K562 (cell line): ENCODE measurements around the gene ANKRD44. TPM values are rescaled to one million over a fixed set of nuclear protein-coding genes. Genes with fewer than 3 reads are reported as not detected.

Experiments
- ATAC-seq: fragments of 200-7000 bp; cut with Tn5 transposase; 3 replicates; pipeline ENCODE4 v1.9.1; 2020; ENCODE audit warnings: moderate library complexity
- BruUV-seq: library from RNA; stranded (reverse); fragments of 400-500 nt; replicated peaks from 2 replicates; lab custom pipeline; 2021; lab: Mats Ljungman, UMichigan
- CTCF ChIA-PET: fragments of 300-600 bp; formaldehyde crosslinking; extraction: SDS; loops from one replicate; lab custom pipeline; 2021; ENCODE audit warnings: low intra/inter-chr PET ratio; lab: Yijun Ruan, JAX
- POLR2A ChIA-PET: fragments of 300-600, 350-650 bp; sonication (Branson Sonifier 250); formaldehyde crosslinking; extraction: SDS; loops from one replicate; lab custom pipeline; 2021; ENCODE audit warnings: antibody characterized with exemption, inconsistent platforms; lab: Yijun Ruan, JAX
- DNase-seq, 4 experiments: peaks; one replicate each; pipeline versions ENCODE4 v3.0.0 to v3.0.0-alpha.2; 2011 to 2018; ENCODE audit warnings: low spot score in 3 of 4, mixed read lengths in 3 of 4; ENCODE audit errors: extremely low read depth in 1 of 4
- FAIRE-seq: peaks from 2 replicates; lab custom pipeline; 2011; peaks lifted over from hg19 to GRCh38; lab: Jason Lieb, UNC
- H2AFZ ChIP-seq: 2 replicates; pipeline ENCODE4 v1.6.0; 2011; ENCODE audit warnings: low read depth, low read length, control low read depth, inconsistent platforms
- H3K27ac ChIP-seq: fragments of 200-600 bp; 3 replicates; pipeline ENCODE4 v1.8.0; 2011; ENCODE audit warnings: low read depth, mild to moderate bottlenecking, control low read depth, inconsistent platforms, low read length, moderate library complexity, mixed read lengths; ENCODE audit errors: extremely low read depth
- H3K27me3 ChIP-seq, 2 experiments: fragments of 300-600 bp in 1 of 2; 2 replicates in 1 of 2; 3 replicates in 1 of 2; pipeline versions ENCODE4 v1.6.0 to v1.8.0; 2011; ENCODE audit warnings: inconsistent platforms in 2 of 2, low read length in 2 of 2, mild to moderate bottlenecking in 1 of 2, mixed read lengths in 1 of 2, moderate library complexity in 1 of 2; ENCODE audit not compliant: control insufficient read depth in 2 of 2, insufficient read depth in 2 of 2
- H3K36me3 ChIP-seq: fragments of 300-600 bp; 3 replicates; pipeline ENCODE4 v1.8.0; 2011; ENCODE audit warnings: mild to moderate bottlenecking, low read length, inconsistent platforms; ENCODE audit not compliant: control insufficient read depth, insufficient read depth
- H3K4me1 ChIP-seq, 2 experiments: fragments of 200-600 bp in 1 of 2; replicated peaks in 1 of 2; 2 replicates in 1 of 2; 3 replicates in 1 of 2; pipeline versions ENCODE4 v1.5.1 to v1.8.0; 2011; ENCODE audit warnings: inconsistent platforms in 2 of 2, low read length in 2 of 2, mild to moderate bottlenecking in 1 of 2, mixed read lengths in 1 of 2, moderate library complexity in 1 of 2; ENCODE audit not compliant: control insufficient read depth in 2 of 2, insufficient read depth in 2 of 2
- H3K4me2 ChIP-seq: 2 replicates; pipeline ENCODE4 v1.6.1; 2011; ENCODE audit warnings: low read length, control low read depth, inconsistent platforms, mixed read lengths; ENCODE audit not compliant: insufficient read depth
- H3K4me3 ChIP-seq: fragments of 200-600 bp; sonication (generic), shearing (Covaris generic); 2 replicates; pipeline ENCODE4 v1.5.1; 2016; ENCODE audit warnings: control low read depth, inconsistent platforms
- H3K79me2 ChIP-seq: fragments of 200-600 bp; 3 replicates; pipeline ENCODE4 v1.8.0; 2011; ENCODE audit warnings: low read length, inconsistent platforms; ENCODE audit not compliant: control insufficient read depth, insufficient read depth
- H3K9ac ChIP-seq, 2 experiments: 2 replicates each; pipeline versions ENCODE4 v1.6.0 to v1.6.1; 2011; ENCODE audit warnings: low read depth in 2 of 2, low read length in 2 of 2, control low read depth in 1 of 2, inconsistent platforms in 1 of 2, mild to moderate bottlenecking in 1 of 2, mixed read lengths in 1 of 2; ENCODE audit not compliant: insufficient read depth in 1 of 2
- H3K9me1 ChIP-seq: one replicate; pipeline ENCODE4 v1.6.0; 2011; ENCODE audit warnings: inconsistent platforms, mild to moderate bottlenecking, low read length, moderate library complexity; ENCODE audit not compliant: control insufficient read depth, insufficient read depth
- H3K9me3 ChIP-seq: replicated peaks from 2 replicates; pipeline ENCODE4 v1.5.1; 2011; ENCODE audit warnings: low read depth, low read length, inconsistent platforms; ENCODE audit not compliant: control insufficient read depth, insufficient read depth
- H4K20me1 ChIP-seq: replicated peaks from 2 replicates; pipeline ENCODE4 v1.6.1; 2011; ENCODE audit warnings: low read length, inconsistent platforms, mixed read lengths; ENCODE audit not compliant: control insufficient read depth, insufficient read depth
- HNRNPH1 ChIP-seq: fragments of 200-400 bp; formaldehyde crosslinking; optimal IDR thresholded peaks from 2 replicates; pipeline ENCODE3; 2017; ENCODE audit warnings: low read depth, mild to moderate bottlenecking, low read length, moderate library complexity
- SAP30 ChIP-seq: fragments of 200-600 bp; sonication (generic); IDR thresholded peaks from 2 replicates; pipeline ENCODE4 v1.6.1; 2012; ENCODE audit warnings: borderline replicate concordance, low read depth, mild to moderate bottlenecking, moderate library complexity, low read length, control low read depth, inconsistent platforms; ENCODE audit not compliant: insufficient read depth, poor library complexity, severe bottlenecking
- ZBED1 ChIP-seq: IDR thresholded peaks from 2 replicates; pipeline ENCODE4 v1.6.1; 2014
- ZBTB34 ChIP-seq: fragments of 250-450 bp; sonication (Bioruptor Pico); IDR thresholded peaks from 2 replicates; pipeline ENCODE4 v1.8.0; 2021; ENCODE audit warnings: mild to moderate bottlenecking, moderate library complexity
- ZBTB40 ChIP-seq, 2 experiments: fragments of 450-650 bp in 1 of 2; sonication (generic) in 1 of 2; formaldehyde crosslinking in 1 of 2; IDR thresholded peaks; 2 replicates each; pipeline versions ENCODE4 v1.7.1 to v1.9.0; 2016 to 2022; ENCODE audit warnings: inconsistent platforms in 1 of 2, mild to moderate bottlenecking in 1 of 2, missing genetic modification reagents in 1 of 2
- ZBTB5 ChIP-seq: fragments of 450-650 bp; IDR thresholded peaks from 2 replicates; pipeline ENCODE4 v1.6.1; 2017; ENCODE audit warnings: antibody characterized with exemption
- WGBS: fragments of 100-300 bp; shearing (Covaris generic); methylation state at CpG from one replicate; pipeline ENCODE4 v1.1.6; 2016; ENCODE audit warnings: low coverage, mixed read lengths; ENCODE audit not compliant: insufficient coverage; ENCODE audit errors: missing lambda C conversion rate; 5-methylcytosine and 5-hydroxymethylcytosine counted together
- in situ Hi-C: fragments of 300-500 bp; cut with MboI; formaldehyde crosslinking; loops from 4 replicates; pipeline ENCODE4 v1.15.0; 2018; ENCODE audit warnings: inconsistent platforms, mixed read lengths
- intact Hi-C: fragments of 100-400 bp; cut with micrococcal nuclease; formaldehyde crosslinking; loops from 2 replicates; pipeline ENCODE4 v1.14.2; 2022
- polyA plus RNA-seq, 8 experiments: library from polyadenylated mRNA; depleted of rRNA in 4 of 8; stranded (reverse) in 5 of 8; unstranded in 3 of 8; fragments of >200 nt; fragmentation: Nextera tagmentation in 2 of 8; fragmentation: Illumina TruSeq in 1 of 8; extraction: Ambion mirVana in 2 of 8; extraction: Trizol in 1 of 8; gene quantifications; 2 replicates each; pipeline versions ENCODE4 v1.2.1 to v1.2.3, GENCODE V29; 2011 to 2014; ENCODE audit warnings: inconsistent platforms in 1 of 8, missing spikeins in 1 of 8
- total RNA-seq, 7 experiments: library from RNA; depleted of rRNA in 6 of 7; stranded (reverse); fragments of >200 nt in 6 of 7; fragmentation: Illumina TruSeq in 2 of 7; extraction: Trizol in 2 of 7; gene quantifications; 2 replicates each; pipeline versions ENCODE4 v1.2.1 to v1.2.3, GENCODE V29; 2011 to 2021; ENCODE audit warnings: low replicate concordance in 1 of 7
- TF ChIP-seq, protein P1 (sequence below): sonication (generic); formaldehyde crosslinking; IDR thresholded peaks from 2 replicates; pipeline ENCODE4 v1.8.1; 2022; ENCODE audit warnings: missing genetic modification reagents

The ANKRD44 gene
- total and polyA plus RNA-seq, 9 of the 15 experiments (the other 6 are each of a cell fraction or from before 2014, with no cell fraction given), result 0.03 to 0.64 (median 0.07) TPM; not detected in 3

GRCh38 chr2:197235711-197236110 is 74.9 kb downstream of the ANKRD44 start:
- Histone ChIP-seq H3K4me1 (no peaks in the 10 kb centered on the region; a peak in 1 of 5 replicates), H3K9me3 (no peaks in the 10 kb centered on the region), H4K20me1 (no peaks in the 10 kb centered on the region), H2AFZ (no peak overlapping the region), H3K9me1 (no peaks in the 10 kb centered on the region), H3K9ac (no peak overlapping the region), H3K4me2 (no peak overlapping the region), H3K4me3 (no peak overlapping the region), H3K27ac (no peak overlapping the region), H3K36me3 (no peaks in the 10 kb centered on the region), H3K79me2 (no peaks in the 10 kb centered on the region), H3K27me3 (no peaks in the 10 kb centered on the region; a peak in 2 of 5 replicates)
- BruUV-seq, result no TSS peak
- CTCF ChIA-PET, result no interaction called here
- intact Hi-C loops, result no loop called here
- WGBS, result 0% methylated on average over 3 of the region's 3 CpGs
- no peak for ATAC-seq
- in situ Hi-C loops, result no loop called here
- no peak for FAIRE-seq
- POLR2A ChIA-PET, result no interaction called here
- DNase-seq, result no peak
- TF ChIP-seq ZBTB40 (IDR thresholded peaks at IDR 0.05) (no peak), ZBTB40 (CRISPR knock-in tag; IDR thresholded peaks at IDR 0.05) (no peak), ZBTB34 (CRISPR knock-in tag) (no peak), ZBED1 (no peak), SAP30 (no peak), HNRNPH1 (no peak), ZBTB5 (no peak)
- TF ChIP-seq, protein P1, sequence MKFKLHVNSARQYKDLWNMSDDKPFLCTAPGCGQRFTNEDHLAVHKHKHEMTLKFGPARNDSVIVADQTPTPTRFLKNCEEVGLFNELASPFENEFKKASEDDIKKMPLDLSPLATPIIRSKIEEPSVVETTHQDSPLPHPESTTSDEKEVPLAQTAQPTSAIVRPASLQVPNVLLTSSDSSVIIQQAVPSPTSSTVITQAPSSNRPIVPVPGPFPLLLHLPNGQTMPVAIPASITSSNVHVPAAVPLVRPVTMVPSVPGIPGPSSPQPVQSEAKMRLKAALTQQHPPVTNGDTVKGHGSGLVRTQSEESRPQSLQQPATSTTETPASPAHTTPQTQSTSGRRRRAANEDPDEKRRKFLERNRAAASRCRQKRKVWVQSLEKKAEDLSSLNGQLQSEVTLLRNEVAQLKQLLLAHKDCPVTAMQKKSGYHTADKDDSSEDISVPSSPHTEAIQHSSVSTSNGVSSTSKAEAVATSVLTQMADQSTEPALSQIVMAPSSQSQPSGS (CRISPR knock-in tag), result no peak
